Embryonic facial prominence (tissue), 1 donor: ENCODE results near the gene SGCE.
A peak's percentile ranks its signal among the peaks of the same experiment; 100 is the strongest.

Experiments
- DNase-seq: peaks from one replicate; pipeline ENCODE4 v3.0.0-alpha.2; 2016; ENCODE audit errors: extremely low spot score

SGCE gene

DNA sequence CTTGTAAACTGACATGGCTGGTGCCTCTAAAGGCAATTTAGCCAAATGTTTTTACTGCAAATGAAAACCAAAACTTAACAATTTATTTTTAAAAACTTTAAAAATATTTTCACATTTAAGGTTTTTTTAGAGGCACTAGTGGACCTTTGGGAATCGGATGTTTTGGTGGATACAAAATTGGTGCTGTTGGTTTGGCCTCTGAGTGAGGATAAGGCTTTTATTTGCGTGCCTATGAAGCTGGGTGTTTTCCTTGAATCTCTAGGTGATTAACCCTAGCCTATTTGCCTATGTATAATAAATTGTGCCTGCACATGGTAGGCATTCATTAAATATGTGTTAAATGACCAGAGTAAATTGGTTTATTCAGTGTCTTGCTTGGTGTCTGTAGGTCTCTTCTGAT, 2.9 kb upstream of the SGCE start:
- no peak for DNase-seq

DNA sequence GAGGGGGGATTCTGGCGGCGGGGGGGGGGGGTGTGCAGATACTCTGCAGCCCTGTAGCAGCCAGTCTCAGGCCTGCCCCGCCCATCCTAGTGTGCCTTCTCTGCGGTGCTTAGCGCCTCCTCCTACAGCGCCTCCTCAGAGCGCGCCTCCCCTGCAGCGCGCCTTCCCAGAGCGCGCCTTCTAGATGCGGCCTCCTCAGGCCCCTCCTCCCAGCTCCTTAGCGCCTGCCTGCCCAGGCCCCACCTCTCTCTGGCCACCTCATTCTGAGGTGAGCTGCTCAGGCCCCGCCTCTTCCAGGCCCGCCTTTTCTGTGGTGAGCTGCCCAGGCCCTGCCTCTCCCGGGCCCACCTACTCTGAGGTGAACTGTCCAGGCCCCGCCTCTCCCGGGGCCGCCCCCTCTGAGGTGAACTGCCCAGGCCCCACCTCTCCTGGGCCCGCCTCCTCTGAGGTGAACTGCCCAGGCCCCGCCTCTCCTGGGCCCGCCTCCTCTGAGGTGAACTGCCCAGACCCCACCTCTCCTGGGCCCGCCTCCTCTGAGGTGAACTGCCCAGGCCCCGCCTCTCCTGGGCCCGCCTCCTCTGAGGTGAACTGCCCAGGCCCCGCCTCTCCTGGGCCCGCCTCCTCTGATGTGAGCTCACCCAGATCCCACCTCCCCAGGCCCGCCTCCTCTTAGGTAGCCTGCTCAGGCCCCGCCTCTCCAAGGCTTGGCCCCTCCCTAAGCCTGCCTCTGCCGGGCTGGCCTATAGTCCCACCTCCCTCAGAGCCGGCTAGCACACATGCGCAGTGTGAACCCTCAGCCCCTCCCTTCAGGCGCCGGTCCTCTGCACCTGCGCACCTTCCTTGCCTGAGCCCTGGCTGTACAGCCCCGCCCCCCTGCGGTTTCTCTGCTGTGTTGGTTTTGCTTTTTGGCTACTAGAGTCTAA, 2.1 kb upstream of the SGCE start:
- DNase-seq: peak; percentile 85

DNA sequence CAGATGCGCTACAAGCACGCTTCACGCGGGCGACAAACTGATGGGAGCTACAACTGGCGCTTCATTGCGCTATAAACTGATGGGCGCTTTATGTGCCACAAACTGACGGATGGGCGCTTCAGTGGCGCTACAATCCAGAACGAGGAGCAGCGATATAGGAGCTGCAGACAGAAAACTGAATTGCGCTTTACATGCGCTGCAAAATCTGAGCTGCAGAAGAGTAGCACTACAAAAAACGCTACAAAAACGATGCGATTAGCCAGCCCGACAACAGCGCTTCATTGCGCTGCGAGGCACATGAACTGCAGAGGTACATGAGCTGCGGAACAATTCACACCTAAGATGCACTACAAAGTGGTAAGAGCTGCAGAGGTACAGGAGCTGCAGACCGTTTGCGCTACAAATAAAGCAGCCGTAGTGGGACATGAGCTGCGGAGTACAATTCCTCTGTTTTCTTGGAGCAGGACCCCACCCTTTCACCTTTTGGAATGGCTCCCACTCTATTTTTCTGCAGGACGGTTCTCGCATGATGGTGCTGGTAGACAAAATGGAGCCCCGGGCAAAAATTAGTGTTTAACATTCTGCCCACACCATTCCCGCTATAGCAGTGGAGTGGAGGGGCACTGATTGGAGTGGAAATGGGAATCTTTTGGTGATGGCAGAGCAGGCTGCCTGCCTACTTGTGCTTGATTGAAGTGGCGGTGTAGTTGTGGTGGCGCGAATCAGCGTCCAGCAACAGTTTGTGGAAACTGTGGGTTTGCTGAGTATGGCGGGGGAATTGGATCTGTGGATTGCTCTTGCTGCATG, 1.2 kb upstream of the SGCE start:
- no peak for DNase-seq

DNA sequence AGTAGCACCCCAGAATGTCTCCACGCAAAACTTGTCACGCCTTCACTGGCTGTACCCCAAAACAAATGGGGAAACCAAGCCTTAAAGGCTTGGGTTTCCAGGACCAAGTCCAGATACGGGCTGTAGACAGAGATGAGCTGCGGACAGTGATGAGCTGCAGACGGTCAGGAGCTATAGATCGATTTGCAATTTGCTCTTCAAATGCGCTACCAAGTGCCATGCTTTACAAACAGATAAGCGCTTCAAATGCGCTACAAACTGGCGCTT, 658 bp upstream of the SGCE start:
- DNase-seq: no peak

DNA sequence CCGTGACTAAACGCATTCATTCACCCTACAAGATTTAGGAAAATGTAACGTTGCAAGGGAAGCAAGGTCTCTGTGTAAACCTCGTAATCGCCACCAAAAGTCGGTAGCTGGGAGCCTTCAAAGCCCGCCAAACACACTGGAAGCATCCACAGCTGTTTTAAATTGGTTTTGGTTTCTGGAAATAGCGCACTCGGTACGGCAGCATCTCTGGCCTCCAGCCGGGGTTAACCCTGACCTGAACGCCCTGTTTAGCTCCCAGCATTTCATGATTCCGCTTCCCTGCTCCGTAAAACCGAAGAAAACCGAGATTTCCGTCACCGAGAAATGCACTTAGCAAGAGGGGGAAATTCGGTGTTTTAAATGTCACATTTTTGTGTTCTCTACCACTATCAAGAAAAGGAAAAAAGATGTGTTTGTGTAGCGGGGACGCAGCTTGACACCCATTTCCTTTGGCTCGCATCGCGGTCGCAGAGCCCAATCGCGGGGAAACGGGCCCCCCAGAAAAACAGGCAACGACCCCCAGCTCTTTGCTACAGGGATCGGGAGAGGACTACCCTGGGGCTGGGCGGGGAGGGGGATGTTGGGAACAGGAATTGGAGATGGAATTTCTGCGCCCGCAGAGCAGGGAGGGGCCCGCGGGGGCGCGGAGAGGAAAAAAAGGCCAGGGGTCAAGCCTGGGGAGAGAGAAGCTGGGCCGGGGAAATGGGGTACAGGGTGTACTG, 646 bp downstream of the SGCE start:
- DNase-seq: peak; percentile 59

DNA sequence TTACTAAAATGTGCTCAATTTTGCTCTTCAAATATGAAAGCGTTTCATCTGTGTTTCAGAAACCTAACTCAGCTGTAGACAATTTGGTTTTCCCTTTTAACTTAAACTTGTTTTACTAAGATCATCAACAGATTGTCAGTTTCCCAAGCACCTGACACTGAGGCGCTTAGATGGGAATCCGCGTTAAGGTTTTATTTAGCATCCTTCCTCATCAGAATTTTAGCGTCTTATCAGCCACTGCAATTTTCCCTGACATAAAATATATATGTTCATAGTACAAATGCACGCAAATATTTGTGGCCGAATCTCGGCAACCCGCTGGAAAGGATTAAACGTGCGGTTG, 1.2 kb downstream of the SGCE start:
- no peak for DNase-seq

DNA sequence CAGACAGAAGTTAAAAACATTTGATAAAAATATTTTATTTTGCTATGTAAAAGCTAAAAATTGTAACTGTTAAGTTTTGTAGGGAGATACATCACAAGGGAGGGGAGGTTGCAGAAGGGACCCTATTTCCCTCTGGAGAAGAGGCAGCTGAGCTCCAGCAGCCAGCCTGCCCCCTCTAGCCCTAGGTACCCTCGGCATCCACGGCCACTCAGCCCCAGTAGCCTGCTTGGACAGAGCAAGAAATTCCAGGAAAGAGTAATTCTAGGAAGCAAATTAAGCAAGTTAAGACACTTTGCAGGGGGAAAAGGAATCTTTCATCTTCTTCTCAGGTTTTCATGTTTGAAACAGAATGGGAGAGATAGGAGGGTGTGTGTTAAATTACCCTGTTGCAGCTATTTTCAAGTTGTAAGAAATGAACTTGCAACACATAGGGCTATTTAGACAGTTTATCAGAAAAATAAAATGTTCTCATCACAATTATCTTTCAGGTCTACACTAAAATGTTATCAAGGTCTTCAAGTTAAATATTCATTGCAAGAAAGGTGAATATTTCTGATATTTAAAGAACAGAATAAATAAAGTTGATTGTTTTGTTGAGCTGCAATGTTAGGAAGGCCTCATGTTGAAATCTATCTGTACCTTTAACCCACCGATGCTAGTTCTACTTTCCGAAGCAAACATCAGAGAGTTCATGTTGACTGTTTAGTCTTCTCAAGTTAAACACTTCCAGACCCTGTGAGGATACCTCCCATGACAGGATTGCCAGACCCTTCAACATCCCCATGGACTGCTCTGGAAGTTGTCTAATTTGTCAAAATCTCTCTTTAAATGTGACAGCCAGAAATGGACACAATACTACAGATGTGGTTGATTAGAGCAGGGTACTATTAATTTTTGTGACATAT, 5.5 kb downstream of the SGCE start:
- no peak for DNase-seq

DNA sequence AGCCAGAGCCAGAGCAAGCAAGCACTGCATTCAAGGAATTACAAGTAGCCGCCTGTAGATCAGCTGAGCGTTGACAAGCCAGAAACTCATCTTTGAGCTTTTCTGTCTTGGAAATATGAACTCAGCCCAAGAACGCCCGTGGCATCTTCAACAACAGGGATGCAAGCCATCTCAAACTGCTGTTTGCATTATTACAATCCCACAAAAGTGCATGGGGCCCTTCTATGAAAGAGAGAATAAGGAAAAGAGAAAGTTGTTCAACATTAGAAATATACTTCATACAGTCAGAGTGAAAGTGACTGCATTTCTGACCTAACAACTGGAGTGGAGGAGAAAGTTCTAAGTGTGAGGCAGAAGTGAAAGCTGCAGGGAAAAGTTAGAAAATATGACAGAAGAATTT, 6.5 kb downstream of the SGCE start:
- no peak for DNase-seq

DNA sequence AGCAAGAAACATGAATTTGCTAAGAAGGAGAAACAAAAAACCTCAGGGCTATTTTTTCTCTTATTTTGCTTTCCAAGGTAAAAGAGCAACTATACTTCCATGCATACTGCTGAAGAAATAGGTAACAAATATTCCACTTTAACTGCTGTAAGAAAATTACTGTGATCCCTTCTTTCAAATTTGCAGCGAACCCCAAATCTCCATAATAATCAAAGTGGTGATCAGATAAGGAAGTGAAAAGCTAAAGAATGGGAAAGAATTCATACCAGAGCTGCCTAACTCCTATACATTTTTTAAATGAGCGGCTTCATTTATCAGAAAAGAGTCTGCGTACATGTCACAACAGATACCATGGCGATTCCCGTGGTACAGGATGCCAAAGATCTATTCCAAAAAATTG, 7.2 kb downstream of the SGCE start:
- DNase-seq: no peak

DNA sequence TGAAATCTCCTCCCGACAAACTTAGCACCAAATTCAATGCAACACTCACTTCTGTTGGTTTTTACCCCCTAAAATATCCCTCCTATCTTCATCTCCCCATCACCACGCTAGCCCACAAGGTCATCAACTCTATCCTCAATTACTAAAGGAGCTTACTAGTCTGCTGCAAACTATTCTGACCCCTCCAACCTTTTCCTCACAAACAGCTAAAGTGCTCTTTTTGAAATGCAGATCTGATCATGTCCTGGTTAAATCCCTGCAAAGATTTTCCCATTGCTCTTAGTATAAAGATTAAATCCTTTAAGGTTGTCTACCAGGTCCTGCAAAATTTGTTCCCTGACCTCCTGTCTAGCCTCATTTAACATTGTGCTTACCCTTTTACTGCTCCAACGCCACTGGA, 8.6 kb downstream of the SGCE start:
- no peak for DNase-seq

DNA sequence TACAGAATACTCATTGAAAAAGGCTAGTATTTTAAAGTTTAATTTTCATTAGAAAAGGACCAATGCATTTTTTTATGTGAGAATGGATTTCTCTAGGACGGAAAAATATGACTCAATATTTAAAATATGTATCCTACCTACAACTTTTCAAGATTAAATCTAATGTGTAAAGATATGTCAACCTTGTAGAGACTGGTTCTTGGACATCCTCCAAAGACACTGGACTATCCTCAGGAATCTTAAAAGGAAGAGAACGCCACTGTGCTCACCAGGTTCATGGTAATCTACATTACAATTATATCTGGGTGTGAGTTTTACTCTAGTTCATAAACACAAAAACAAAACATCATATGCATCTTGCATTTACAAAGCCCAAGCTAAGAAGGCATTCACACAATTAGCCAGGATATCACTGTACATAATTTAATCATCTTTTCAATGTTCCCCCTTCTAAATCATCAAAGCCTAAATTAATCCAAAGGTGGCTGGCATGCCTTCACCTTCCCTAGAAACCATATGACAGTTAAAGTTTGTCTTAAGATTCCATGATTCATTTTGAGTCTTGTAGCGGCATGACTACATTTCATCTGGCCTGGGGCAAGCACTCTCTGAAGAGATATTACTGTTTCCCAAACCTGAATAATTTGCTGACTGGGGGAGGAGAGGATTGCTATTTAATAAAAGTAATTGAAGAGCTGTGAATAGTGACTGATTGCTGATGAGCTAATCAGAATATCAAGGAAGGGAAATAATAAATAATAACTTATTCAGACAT, 12.0 kb downstream of the SGCE start:
- no peak for DNase-seq

DNA sequence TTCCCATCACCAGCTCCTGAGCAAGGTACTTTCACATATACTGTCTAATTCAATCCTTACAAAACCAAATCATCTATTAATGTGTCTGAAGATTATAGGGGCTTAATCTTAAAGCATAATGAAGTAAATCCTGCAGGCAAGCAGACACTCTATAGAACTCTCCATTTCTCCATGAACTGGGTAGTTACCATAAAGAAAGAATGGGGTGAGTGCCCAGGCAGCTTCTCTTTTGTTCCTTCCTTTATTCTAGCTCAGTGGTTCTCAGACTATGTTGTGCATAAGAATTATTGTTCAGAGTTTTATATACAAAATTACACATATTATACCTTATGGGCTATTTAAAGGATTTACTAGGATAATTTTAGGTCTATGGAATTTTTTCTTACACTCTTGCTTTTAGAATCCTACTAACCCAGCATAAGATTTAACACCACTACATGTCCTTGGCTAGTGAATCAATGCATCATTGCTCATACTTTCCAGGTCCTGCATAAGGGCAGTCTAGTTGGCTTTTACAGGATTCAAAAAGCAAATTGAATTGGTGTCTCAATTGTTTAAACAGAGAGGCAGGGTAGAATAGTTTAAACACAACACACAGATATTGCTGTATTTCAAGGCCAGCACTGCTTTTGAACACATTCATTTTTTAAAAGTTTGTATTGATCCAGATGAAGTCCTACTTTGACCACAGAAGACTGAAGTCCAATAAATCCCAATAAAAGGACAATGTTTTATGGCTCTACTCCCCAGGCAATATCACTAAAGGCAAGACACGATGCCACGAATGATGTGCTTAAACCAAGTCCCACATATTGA, 12.9 kb downstream of the SGCE start:
- DNase-seq: no peak

DNA sequence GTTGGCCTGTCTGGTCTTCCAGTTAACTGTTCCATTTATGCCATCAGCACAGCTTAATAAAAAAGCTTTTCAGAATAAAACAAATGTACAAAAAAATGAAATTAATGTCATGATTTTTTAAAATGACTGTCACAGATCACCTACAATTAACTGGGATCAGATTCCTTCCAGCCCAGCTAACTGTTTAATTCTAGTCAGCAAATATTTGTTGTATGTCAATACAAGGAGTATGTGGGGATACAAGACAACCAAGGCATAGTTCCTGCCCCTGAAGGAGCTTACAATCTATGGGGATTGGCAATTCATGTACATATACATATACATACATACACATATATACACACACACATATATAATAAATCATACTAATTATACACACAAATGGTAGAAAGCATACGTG, 16.5 kb downstream of the SGCE start:
- DNase-seq: no peak

DNA sequence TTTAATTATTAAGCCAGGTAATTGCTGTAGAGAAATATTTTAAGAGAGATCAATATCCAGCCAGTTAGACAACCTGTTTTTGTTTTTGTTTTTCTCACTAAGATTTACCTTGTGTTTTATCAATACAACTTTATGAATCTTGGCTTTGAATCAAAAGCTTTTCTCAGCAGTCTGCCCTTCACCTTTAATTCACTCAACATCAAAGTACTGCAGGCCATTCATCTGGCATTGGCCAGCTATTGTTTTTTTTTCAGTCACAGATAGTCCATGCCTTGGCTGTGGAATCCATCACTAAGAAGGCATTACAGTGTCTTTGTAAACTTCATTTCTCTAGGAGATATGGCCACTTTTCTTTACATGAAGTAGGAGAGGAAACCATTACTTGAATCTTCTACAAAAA, 20.2 kb downstream of the SGCE start:
- DNase-seq: no peak

DNA sequence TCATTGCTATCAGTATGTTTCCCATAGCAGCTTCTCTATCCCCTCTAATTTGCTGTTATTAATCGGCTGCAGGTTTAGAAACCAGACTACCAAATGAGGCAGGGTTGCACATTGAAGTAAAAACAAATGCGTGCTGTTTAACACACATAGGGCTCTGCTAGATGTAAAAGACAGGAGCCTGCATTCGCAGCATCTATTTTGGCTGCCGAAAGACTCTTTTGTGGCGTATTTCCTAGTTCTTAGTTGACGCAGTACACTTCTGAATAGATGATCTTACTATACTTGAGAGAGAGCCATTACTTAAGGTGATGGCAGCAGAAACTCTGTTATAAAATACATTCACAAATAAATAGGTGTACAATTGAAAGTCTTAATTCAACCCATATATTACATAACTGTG, 21.4 kb downstream of the SGCE start:
- DNase-seq: no peak

DNA sequence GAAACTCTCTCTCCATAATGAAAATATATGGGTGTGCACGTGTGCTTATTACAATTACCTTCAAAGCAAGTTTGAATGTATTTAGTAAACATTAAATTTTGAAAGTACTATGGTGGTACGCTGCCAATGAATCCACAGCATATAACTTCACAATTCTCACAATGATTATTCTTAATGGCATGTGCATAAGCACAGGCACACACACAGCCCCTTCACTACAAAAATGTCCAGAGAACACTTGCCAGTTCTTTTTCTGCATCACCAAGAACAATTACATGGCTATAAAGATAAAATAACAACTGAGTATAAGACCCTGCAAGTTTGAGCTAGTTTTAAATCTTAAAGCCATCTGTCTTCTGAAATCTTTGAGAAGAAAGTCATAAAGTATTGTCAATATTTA, 22.2 kb downstream of the SGCE start:
- DNase-seq: no peak

DNA sequence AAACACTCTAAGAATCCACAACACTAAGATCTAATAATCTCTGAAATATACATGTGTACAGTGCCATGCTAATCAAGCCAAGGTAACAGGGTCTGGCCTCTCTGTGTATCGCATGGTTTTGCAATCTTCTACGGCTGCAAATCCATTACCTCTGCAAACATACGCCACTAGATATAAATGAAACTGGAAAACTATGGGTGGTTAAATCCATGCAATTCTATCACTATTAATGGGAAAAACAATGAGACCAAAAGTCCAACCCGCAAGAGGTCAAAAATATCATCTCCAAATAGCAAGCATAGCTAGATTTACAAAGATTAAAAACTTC, 23.0 kb downstream of the SGCE start:
- no peak for DNase-seq

DNA sequence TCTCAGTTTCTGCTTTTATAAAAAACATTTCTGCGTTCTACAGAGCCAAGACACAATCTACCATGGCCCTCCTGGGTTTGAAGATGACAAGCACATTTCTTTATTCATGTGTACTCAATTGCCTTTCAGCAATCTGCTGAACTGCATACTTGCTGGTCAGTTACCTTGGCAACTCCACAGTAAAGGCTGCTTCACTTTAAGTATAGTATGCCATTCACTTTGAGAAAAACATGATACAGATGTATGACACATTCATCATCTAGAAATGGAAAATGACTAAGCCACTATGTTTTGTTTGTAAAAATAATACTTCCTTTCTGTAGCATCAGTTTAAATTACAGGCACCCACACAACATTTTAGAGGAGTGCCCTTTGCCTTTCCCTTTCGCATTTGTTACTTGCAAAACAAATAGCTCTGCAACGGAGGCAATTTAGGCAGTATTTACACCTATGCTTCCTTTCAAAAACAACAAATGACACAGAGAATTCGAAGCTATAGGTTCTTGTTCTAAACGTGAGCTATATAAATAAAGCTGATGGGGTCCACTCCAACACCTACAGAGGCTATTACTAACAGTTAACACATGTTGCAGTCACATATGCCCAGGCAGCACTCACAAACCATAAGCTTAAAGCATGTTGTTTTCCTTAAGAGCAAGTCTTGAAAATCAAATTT, 23.5 kb downstream of the SGCE start:
- peak; percentile 51 for DNase-seq

DNA sequence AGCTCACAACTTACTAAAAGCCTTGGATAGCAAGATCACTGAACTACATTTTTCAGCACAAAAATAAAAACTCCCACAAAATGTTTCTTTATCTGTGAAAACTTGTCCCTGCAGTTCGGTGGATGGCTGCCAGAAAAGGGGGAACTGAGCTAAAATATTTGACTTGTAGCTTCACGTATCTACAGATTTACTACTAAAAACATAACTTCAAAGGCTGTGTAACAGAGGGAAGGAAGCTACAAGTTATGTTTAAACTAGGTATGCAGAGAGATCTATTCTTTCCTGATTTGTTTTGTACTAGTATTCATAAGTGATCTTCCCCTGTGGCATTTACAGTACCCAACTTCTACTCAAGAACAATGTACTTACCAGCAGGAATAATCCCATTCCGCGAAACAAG, 25.1 kb downstream of the SGCE start:
- DNase-seq: no peak

DNA sequence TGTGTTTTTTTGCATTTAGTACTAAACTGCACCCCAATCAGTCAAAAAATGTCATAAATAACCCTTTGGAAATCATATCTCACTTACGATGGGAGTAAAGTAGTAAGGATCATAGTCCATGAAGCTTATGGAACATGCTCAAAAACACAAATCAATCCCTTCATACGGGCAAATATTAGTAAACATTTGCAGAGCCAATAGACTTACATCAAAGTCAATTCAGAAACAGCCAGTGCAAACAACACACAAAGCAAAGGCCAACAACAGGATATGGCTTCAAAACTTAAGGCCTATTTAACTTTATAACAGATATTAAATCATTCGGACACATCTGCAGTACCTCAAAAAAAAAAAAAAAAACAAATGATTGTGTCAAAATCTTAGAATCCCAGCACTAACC, 32.1 kb downstream of the SGCE start:
- no peak for DNase-seq
